Hepatic stellate cell (primary cell): ENCODE results near the gene SCAPER.
"Not testable (repeated sequence)": the region's sequence is repeated elsewhere in the genome, so short reads cannot be mapped to it uniquely, and the experiment has no call there.

Experiments
- DNase-seq: peaks from one replicate; pipeline ENCODE4 v3.0.0; 2011; ENCODE audit warnings: low spot score

SCAPER gene

GRCh38 chr15:76772776-76773175, 132.4 kb downstream of the SCAPER start:
- no peak for DNase-seq

- no peak for DNase-seq
Measured at GRCh38 chr15:76764004-76764403, 141.1 kb downstream of the SCAPER start.

- no peak for DNase-seq
Measured at GRCh38 chr15:76763554-76763953, 141.6 kb downstream of the SCAPER start.

GRCh38 chr15:76756381-76756780, 148.8 kb downstream of the SCAPER start:
- DNase-seq, result peak; percentile 1

GRCh38 chr15:76753771-76754170, 151.4 kb downstream of the SCAPER start:
- DNase-seq, result no peak

GRCh38 chr15:76753131-76753530, 152.0 kb downstream of the SCAPER start:
- DNase-seq, result no peak

- no peak for DNase-seq
Measured at GRCh38 chr15:76752549-76752948, 152.6 kb downstream of the SCAPER start.

- DNase-seq, result no peak
Measured at GRCh38 chr15:76737573-76737972, 167.6 kb downstream of the SCAPER start.

GRCh38 chr15:76732321-76732720, 172.8 kb downstream of the SCAPER start:
- DNase-seq, result not testable (repeated sequence)

- DNase-seq, result peak; percentile 3
Measured at GRCh38 chr15:76730262-76730661, 174.9 kb downstream of the SCAPER start.

- no peak for DNase-seq
Measured at GRCh38 chr15:76718863-76719262, 186.3 kb downstream of the SCAPER start.

- no peak for DNase-seq
Measured at GRCh38 chr15:76714950-76715349, 190.2 kb downstream of the SCAPER start.

GRCh38 chr15:76711351-76711827, 193.8 kb downstream of the SCAPER start:
- DNase-seq, result no peak

GRCh38 chr15:76704032-76704431, 201.1 kb downstream of the SCAPER start:
- DNase-seq, result not testable (repeated sequence)

- DNase-seq, result no peak
Measured at GRCh38 chr15:76696840-76697239, 208.3 kb downstream of the SCAPER start.

GRCh38 chr15:76692546-76692945, 212.6 kb downstream of the SCAPER start:
- not testable (repeated sequence) for DNase-seq

GRCh38 chr15:76687592-76687991, 217.5 kb downstream of the SCAPER start:
- not testable (repeated sequence) for DNase-seq

- no peak for DNase-seq
Measured at GRCh38 chr15:76684002-76684401, 221.1 kb downstream of the SCAPER start.

- no peak for DNase-seq
Measured at GRCh38 chr15:76682833-76683232, 222.3 kb downstream of the SCAPER start.

GRCh38 chr15:76682259-76682658, 222.9 kb downstream of the SCAPER start:
- no peak for DNase-seq

- peak; percentile 9 for DNase-seq
Measured at GRCh38 chr15:76678766-76679165, 226.4 kb downstream of the SCAPER start.

- peak; percentile 4 for DNase-seq
Measured at GRCh38 chr15:76674883-76675282, 230.3 kb downstream of the SCAPER start.

- no peak for DNase-seq
Measured at GRCh38 chr15:76669521-76670207, 235.5 kb downstream of the SCAPER start.

- DNase-seq, result no peak
Measured at GRCh38 chr15:76668900-76669299, 236.2 kb downstream of the SCAPER start.
